Prostate gland (tissue), 2 donors: Measurements from ENCODE around the gene CNKSR2.

Experiments used
- CTCF ChIP-seq, 4 experiments: fragments of 200-600 bp in 2 of 4; fragments of 450-650 bp in 2 of 4; sonication (generic) in 2 of 4; IDR thresholded peaks; 1 replicate in 3 of 4; 2 replicates in 1 of 4; pipeline ENCODE4 v1.5.1; 2016 to 2019; ENCODE audit warnings: antibody characterized with exemption in 4 of 4, mild to moderate bottlenecking in 2 of 4, moderate library complexity in 2 of 4
- POLR2AphosphoS5 ChIP-seq: sonication (generic); formaldehyde crosslinking; IDR thresholded peaks from one replicate; pipeline ENCODE4 v1.6.1; 2017; ENCODE audit warnings: antibody characterized with exemption

GRCh38 chrX:21662761-21663160, 288.5 kb downstream of the CNKSR2 start:
- TF ChIP-seq POLR2AphosphoS5, result no peak
- no peak for TF ChIP-seq CTCF (IDR thresholded peaks at IDR 0.05)
